ENCODE measurements around the gene APOBR.
A peak's percentile ranks its signal among the peaks of the same experiment; 100 is the strongest.

The APOBR gene

GRCh38 chr16:28491230-28491969 lies 3.0 kb upstream of the APOBR start:
- FAIRE-seq (no peak), DNase-seq (ENCODE audit: insufficient read length, low spot score) (no peak)
- TF ChIP-seq POLR2A (IDR thresholded peaks at IDR 0.05; ENCODE audit: low read depth, low read length) (no peak), SPI1 (IDR thresholded peaks at IDR 0.05; ENCODE audit: low read depth, low read length) (0 out of 2 replicates have a peak, but pooled peaks have one; percentile 31), PAX5 (IDR thresholded peaks at IDR 0.05; ENCODE audit: insufficient read depth, low read length, severe bottlenecking) (no peak), TAF1 (IDR thresholded peaks at IDR 0.05; ENCODE audit: low read depth, low read length) (no peak), POU2F2 (IDR thresholded peaks at IDR 0.05; ENCODE audit: low read depth, low read length) (no peak), POLR2AphosphoS5 (IDR thresholded peaks at IDR 0.05; ENCODE audit: low read depth, low read length) (no peak)

GRCh38 chr16:28491970-28492474 lies 2.4 kb upstream of the APOBR start, which contains the start of gene CLN3:
CLN3 (minus strand) TSS chr16:28492074; CDS start chr16:28491759, 315 bp downstream.
- peak; percentile 84 for DNase-seq (ENCODE audit: insufficient read length, low spot score)
- TF ChIP-seq PAX5 (IDR thresholded peaks at IDR 0.05; ENCODE audit: insufficient read depth, low read length, severe bottlenecking) (no peak), POLR2AphosphoS5 (IDR thresholded peaks at IDR 0.05; ENCODE audit: low read depth, low read length) (no peak), TAF1 (IDR thresholded peaks at IDR 0.05; ENCODE audit: low read depth, low read length) (peak; percentile 58; the same call in 1 of the 2 replicates), POLR2A (IDR thresholded peaks at IDR 0.05; ENCODE audit: low read depth, low read length) (peak; percentile 52; the same call in 1 of the 2 replicates), SPI1 (IDR thresholded peaks at IDR 0.05; ENCODE audit: low read depth, low read length) (no peak), POU2F2 (IDR thresholded peaks at IDR 0.05; ENCODE audit: low read depth, low read length) (peak; percentile 88)
- FAIRE-seq: peak; percentile 89

- no peak for FAIRE-seq
- no peak for DNase-seq (ENCODE audit: insufficient read length, low spot score)
- no peak for TF ChIP-seq POU2F2 (IDR thresholded peaks at IDR 0.05; ENCODE audit: low read depth, low read length)
- no peak for TF ChIP-seq POLR2AphosphoS5 (IDR thresholded peaks at IDR 0.05; ENCODE audit: low read depth, low read length)
- TF ChIP-seq SPI1 (IDR thresholded peaks at IDR 0.05; ENCODE audit: low read depth, low read length): no peak
- no peak for TF ChIP-seq PAX5 (IDR thresholded peaks at IDR 0.05; ENCODE audit: insufficient read depth, low read length, severe bottlenecking)
- TF ChIP-seq TAF1 (IDR thresholded peaks at IDR 0.05; ENCODE audit: low read depth, low read length): no peak
- no peak for TF ChIP-seq POLR2A (IDR thresholded peaks at IDR 0.05; ENCODE audit: low read depth, low read length)
Measured at GRCh38 chr16:28492511-28492910, 1.9 kb upstream of the APOBR start.

GRCh38 chr16:28495098-28495793 lies 803 bp downstream of the APOBR start:
- no peak for FAIRE-seq
- no peak for TF ChIP-seq POLR2A (IDR thresholded peaks at IDR 0.05; ENCODE audit: low read depth, low read length)
- TF ChIP-seq PAX5 (IDR thresholded peaks at IDR 0.05; ENCODE audit: insufficient read depth, low read length, severe bottlenecking): no peak
- no peak for TF ChIP-seq TAF1 (IDR thresholded peaks at IDR 0.05; ENCODE audit: low read depth, low read length)
- no peak for TF ChIP-seq POU2F2 (IDR thresholded peaks at IDR 0.05; ENCODE audit: low read depth, low read length)
- no peak for TF ChIP-seq POLR2AphosphoS5 (IDR thresholded peaks at IDR 0.05; ENCODE audit: low read depth, low read length)
- TF ChIP-seq SPI1 (IDR thresholded peaks at IDR 0.05; ENCODE audit: low read depth, low read length): no peak
- DNase-seq (ENCODE audit: insufficient read length, low spot score): no peak

- no peak for TF ChIP-seq POU2F2 (IDR thresholded peaks at IDR 0.05; ENCODE audit: low read depth, low read length)
- no peak for TF ChIP-seq POLR2A (IDR thresholded peaks at IDR 0.05; ENCODE audit: low read depth, low read length)
- no peak for TF ChIP-seq POLR2AphosphoS5 (IDR thresholded peaks at IDR 0.05; ENCODE audit: low read depth, low read length)
- TF ChIP-seq TAF1 (IDR thresholded peaks at IDR 0.05; ENCODE audit: low read depth, low read length): no peak
- no peak for TF ChIP-seq SPI1 (IDR thresholded peaks at IDR 0.05; ENCODE audit: low read depth, low read length)
- no peak for TF ChIP-seq PAX5 (IDR thresholded peaks at IDR 0.05; ENCODE audit: insufficient read depth, low read length, severe bottlenecking)
- DNase-seq (ENCODE audit: insufficient read length, low spot score) (no peak), FAIRE-seq (no peak)
Measured at GRCh38 chr16:28495795-28496749, 1.6 kb downstream of the APOBR start.

- DNase-seq (ENCODE audit: insufficient read length, low spot score) (no peak), FAIRE-seq (no peak)
- TF ChIP-seq TAF1 (IDR thresholded peaks at IDR 0.05; ENCODE audit: low read depth, low read length) (no peak), POU2F2 (IDR thresholded peaks at IDR 0.05; ENCODE audit: low read depth, low read length) (no peak), POLR2A (IDR thresholded peaks at IDR 0.05; ENCODE audit: low read depth, low read length) (no peak), SPI1 (IDR thresholded peaks at IDR 0.05; ENCODE audit: low read depth, low read length) (no peak), PAX5 (IDR thresholded peaks at IDR 0.05; ENCODE audit: insufficient read depth, low read length, severe bottlenecking) (no peak), POLR2AphosphoS5 (IDR thresholded peaks at IDR 0.05; ENCODE audit: low read depth, low read length) (no peak)
Measured at GRCh38 chr16:28496844-28497243, 2.4 kb downstream of the APOBR start.

- TF ChIP-seq POLR2AphosphoS5 (IDR thresholded peaks at IDR 0.05; ENCODE audit: low read depth, low read length) (no peak), SPI1 (IDR thresholded peaks at IDR 0.05; ENCODE audit: low read depth, low read length) (no peak), TAF1 (IDR thresholded peaks at IDR 0.05; ENCODE audit: low read depth, low read length) (no peak), POU2F2 (IDR thresholded peaks at IDR 0.05; ENCODE audit: low read depth, low read length) (no peak), POLR2A (IDR thresholded peaks at IDR 0.05; ENCODE audit: low read depth, low read length) (no peak), PAX5 (IDR thresholded peaks at IDR 0.05; ENCODE audit: insufficient read depth, low read length, severe bottlenecking) (no peak)
- FAIRE-seq (no peak), DNase-seq (ENCODE audit: insufficient read length, low spot score) (no peak)
Measured at GRCh38 chr16:28497386-28497785, 2.9 kb downstream of the APOBR start.

GRCh38 chr16:28497861-28498599 lies 3.6 kb downstream of the APOBR start:
- TF ChIP-seq POLR2A (IDR thresholded peaks at IDR 0.05; ENCODE audit: low read depth, low read length) (no peak), POU2F2 (IDR thresholded peaks at IDR 0.05; ENCODE audit: low read depth, low read length) (no peak), TAF1 (IDR thresholded peaks at IDR 0.05; ENCODE audit: low read depth, low read length) (no peak), PAX5 (IDR thresholded peaks at IDR 0.05; ENCODE audit: insufficient read depth, low read length, severe bottlenecking) (no peak), POLR2AphosphoS5 (IDR thresholded peaks at IDR 0.05; ENCODE audit: low read depth, low read length) (no peak), SPI1 (IDR thresholded peaks at IDR 0.05; ENCODE audit: low read depth, low read length) (no peak)
- no peak for FAIRE-seq

More at GRCh38 chr16:28497861-28498599, 3.6 kb downstream of the APOBR start:
- no peak for DNase-seq (ENCODE audit: insufficient read length, low spot score)
